Caki2 (cell line): ENCODE results near the gene NFIB. TPM values are rescaled to one million over a fixed set of nuclear protein-coding genes. Genes with fewer than 3 reads are reported as not detected.

Source experiments
- DNase-seq: peaks from one replicate; pipeline ENCODE4 v3.0.0-alpha.2; 2015; ENCODE audit warnings: low read depth
- in situ Hi-C: cut with HindIII; loops from 2 replicates; pipeline ENCODE4 v1.10.0; 2016; ENCODE audit warnings: low sequenced_read_pairs, low pct_unique_long_range_greater_than_20kb, mixed read lengths
- total RNA-seq: library from RNA; depleted of rRNA; stranded (reverse); fragments of >200 nt; shearing (Covaris generic); gene quantifications from 2 replicates; pipeline ENCODE4 v1.2.3, GENCODE V29; 2014; ENCODE audit warnings: low replicate concordance

Gene NFIB
- total RNA-seq, 1 experiment from 2014 or later: 15.4 TPM

DNA sequence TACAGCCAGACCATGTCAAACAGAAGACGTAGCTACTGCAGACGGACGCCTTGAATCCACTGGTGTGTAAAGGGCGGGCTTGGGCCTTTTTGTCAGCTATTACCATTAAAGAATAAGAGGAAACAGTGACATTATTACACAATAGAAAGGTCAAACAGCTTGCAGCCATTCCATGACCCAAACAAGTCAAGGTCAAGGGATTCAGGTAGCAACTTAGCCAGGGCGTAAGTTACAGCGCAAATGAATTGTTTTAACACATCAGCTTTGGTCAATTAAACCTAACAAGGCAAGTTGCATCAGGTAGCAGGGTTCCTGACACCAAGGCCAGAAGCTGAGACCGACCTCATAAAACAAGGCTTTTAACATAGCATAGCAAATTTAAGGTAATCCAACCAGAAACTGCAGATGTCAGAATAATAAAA lies 15.3 kb downstream of the NFIB start:
- in situ Hi-C loops: no loop called here
- no peak for DNase-seq

DNA sequence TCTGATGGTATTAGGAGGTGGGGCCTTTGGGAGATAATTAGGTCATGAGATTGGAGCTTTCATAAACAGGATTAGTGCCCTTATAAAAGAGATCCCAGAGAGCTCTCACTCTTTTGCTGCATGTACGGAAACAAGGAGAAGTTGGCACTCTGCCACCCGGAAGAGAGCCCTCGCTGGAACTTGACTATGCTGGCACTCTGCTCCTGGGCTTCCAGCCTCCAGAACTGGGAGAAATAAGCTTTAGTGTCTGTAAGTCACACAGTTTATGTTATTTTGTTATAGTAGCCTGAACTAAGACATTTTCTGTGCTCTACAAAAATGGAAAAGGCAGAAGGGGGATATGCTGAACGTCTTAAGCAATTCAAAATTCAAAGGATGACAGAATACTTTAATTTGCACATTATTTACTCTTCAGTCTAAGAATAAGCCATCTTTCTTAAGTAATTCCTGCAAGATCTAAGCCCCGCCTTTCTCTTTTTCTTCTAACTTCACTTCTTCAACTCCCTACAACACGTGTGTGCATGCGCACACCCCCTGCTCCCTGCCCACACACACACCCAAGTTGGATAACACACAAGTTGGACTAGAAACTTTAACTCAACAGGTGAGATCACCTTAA lies 17.3 kb downstream of the NFIB start:
- in situ Hi-C loops: no loop called here
- no peak for DNase-seq

DNA sequence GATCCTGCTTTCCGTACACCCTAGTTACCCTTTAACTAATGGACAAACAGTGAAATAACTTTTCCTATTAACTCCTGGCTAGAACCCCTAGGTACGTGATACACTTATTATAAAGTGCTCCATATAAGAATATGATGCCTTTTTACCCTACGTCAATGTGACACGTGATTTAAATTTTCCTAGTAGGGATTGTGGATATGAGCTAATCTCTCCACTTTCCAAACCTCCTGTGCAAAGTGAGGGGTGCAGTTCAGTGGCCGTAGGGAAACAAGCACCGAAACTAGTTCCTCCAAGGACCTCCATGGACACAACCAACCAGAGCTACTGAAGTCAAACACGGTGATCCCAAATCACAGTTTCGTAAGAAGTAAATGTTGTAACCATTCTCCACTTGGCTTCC lies 19.3 kb downstream of the NFIB start:
- DNase-seq: no peak
- in situ Hi-C loops: no loop called here

DNA sequence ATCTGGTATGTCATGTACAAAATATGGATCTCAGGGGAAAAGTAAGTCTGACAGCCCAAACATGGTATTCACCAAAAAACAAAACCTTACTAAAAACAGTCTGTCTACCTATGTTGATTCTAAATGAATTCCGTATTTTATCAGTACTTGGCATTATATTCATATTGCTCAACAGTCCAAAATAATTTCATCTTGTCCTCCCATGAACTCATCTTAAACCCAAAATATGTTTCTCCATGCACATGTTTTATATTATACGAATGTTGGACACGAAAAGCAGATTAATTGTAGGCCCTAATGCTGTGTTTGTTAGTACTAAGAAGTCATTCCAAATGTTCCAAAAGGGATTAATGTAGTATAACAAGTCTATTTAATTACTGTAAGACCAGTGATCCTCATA lies 20.1 kb downstream of the NFIB start:
- in situ Hi-C loops: no loop called here
- DNase-seq: no peak

DNA sequence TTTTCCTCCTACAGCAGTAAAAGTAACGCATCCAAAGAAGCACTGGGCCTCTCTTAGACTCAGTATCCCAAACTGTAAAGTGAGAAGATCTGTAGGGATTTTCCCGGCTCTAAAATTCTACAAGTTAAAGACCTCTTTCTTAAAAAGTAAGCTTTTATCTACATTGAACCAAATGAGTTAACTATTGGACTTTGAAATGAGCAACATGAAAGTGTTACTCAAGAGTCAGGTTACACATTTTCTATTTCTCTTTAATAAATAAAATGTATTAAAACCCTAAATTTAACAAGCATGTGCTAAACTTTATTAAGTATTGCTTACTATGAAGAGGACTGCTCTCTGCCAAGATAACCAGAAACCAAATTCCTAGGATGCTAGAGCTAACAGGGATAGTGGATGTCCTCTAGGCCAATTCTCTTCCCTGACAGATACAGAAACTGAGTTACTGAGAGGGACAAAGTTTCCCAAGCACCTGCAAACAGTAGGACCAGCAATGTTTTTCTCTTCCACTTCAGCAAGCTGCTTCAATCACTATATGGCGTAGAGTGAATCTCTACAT lies 21.7 kb downstream of the NFIB start:
- DNase-seq: no peak
- in situ Hi-C loops: no loop called here

DNA sequence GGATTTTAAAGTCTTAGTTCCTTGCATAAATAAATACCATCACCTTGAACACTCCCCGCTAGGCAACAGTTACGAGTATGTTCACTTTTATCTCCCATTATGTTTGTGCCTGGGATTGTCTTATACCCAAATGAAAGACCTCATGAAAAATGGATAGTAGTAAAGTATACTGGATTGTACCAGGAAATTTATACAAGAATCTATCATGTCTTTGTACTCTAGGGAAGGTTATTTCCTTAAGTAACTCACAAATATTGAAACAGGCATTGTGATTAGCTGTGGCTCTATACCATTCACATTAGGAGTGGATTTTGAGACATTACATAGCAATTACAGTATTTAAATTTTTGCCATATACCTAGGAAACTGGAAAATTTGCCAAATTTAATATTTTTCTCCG lies 24.0 kb downstream of the NFIB start:
- in situ Hi-C loops: no loop called here
- no peak for DNase-seq

DNA sequence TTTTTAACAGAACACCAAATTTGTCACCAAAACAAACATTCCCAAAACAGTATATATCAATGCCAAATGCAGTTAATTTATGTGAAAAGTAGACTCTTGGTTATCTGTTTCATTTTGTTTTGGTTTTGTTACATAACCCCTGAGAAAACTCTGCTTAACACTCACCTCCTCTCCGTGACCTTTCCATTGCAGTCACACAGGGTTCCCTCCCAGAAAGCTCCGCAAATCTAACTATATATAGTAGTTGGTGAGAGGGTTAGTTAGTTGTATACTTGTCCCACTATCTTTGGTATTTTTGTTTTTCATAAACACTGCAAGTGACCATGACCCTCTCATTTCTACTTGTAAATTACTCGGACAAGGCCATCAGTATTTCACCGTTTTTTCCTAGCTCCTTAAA lies 25.5 kb downstream of the NFIB start:
- DNase-seq: no peak
- in situ Hi-C loops: no loop called here

DNA sequence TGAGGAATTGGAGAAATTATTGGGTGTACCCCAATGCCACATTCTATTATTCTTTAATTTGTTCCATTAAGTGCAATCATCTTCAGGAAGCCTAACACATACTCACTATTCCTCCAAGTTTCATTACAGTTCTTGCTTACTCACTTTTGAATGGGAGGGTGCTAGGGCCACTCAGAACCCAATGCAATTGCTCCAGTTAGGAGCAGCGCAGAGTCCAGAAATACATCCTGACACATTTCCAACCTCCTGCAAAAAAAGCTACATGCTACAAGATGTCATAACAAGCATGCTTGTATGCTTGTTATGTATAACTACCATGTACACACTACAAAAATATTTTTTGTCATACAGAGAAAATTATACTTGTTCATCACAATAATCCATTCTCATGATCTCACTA lies 27.8 kb downstream of the NFIB start:
- in situ Hi-C loops: no loop called here
- no peak for DNase-seq

DNA sequence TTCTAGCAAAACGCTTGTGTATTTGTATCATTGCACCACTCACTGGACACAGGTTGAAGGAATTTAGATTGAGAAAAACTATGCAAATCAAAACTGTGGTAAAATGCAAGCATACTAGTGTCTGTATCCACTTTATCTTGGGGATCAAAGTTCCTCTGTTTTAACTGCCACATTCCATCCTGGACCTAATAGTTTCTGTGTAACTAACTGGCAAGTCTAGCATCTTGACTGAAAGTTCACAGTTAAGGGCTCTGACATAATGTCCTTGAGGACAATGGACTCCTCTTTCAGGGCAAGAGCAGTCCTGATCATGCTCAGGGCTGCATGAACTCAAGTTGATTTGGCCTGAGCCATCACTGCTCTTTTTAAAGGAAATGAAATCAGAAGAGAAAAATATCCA lies 30.7 kb downstream of the NFIB start:
- in situ Hi-C loops: no loop called here
- DNase-seq: no peak

DNA sequence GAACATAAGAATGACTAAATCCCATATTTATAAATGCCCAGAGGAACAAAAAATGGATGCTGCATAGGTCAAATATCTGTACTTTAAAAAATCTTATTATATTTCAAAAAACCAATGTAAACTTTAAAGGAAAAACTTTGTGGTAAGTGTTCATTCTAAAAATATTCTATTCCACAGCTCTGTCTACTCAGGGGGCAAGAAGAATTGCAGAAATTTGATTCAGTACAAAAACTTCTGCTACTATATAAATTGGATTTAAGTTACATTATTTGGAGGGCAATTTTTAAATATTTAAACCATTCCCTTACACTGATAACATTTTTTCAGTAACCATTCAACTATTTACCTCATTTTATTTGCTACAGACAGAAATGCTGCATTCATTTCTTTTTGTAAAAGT lies 32.1 kb downstream of the NFIB start:
- in situ Hi-C loops: no loop called here
- no peak for DNase-seq

DNA sequence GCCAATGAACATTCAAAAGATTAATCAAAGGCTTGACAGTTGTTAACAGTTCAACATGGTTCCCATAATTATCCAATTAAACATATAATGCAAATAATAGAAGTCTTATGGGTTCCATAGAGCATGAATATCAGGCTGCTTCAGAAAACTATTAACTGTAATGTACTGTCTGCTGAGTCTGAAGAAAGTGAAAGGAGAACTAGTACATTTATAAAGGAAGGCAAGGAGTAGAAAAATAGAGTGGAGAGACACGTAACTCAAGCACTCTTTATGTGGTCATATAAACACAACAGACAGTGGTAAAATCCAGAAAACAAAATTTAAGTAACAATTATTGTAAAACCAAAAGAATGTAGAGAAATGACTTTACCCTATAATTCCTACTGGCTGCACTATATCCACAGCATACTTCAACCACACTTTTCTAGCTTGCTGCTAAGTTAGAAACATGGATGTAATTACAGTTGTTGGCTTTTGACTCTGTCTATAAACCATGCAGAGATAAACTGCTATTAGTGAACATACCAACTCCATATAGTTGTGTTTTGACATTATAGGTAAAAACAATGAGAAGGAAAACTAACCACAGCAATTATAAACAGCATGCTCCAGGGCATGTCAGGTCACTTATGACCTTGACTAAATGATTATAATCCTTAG lies 32.7 kb downstream of the NFIB start:
- in situ Hi-C loops: no loop called here
- no peak for DNase-seq

DNA sequence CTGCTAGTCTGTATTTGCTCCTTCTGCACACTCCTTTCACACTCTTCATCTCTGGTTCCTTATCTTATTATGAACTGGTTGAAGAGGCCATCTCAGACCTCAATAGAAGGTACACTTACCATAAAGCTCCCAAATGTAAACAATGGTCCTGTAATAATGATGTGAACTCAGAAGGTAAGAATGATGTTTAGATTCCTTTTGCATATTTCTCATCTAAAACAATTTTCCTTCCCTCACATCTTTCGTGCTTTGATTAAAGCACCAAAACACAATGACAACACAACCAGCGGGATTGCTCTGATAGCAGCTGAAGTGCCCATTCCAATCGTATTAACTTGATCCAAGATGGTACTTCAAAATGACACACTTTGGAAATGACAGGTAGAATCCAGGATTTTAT lies 34.3 kb downstream of the NFIB start:
- DNase-seq: no peak
- in situ Hi-C loops: no loop called here

DNA sequence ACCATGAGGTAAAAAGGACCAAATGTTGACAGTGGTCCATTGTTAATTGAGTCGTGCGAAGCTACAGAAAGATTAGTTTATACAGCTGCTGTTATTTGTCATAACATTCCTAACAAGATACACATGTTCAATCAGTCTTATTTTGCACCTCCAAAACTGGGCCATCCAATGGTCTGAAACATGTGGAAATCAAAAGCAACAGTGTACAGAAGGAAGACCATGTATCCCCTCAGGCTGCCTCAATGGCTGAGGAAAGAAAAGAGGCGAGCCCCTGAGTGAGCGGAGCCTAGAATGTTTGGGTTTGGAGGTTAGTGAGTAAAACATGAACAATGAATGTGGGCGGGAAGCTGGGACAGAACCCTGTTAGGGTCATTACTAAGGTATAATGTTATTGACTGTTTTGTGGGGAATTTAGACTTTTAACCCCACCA lies 35.6 kb downstream of the NFIB start:
- in situ Hi-C loops: no loop called here
- no peak for DNase-seq

DNA sequence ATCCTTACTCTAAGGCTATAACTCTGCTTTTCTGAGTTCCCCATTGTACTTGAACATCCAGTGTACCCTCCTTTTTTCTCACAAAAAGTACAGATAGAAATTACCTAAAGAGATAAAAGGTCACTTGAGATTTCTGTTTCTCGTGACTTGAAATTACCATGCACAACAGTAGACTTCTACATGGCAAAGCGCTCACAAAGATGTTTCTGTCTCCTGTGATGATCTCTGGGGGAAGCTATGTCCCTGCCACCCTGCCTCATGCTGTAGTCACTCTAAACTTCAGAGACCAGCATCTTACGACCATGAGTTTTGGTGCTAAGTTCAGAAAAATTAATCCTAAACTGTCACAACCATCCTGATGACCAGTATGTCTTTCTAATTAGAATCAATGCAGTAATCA lies 36.2 kb downstream of the NFIB start:
- in situ Hi-C loops: no loop called here
- no peak for DNase-seq

DNA sequence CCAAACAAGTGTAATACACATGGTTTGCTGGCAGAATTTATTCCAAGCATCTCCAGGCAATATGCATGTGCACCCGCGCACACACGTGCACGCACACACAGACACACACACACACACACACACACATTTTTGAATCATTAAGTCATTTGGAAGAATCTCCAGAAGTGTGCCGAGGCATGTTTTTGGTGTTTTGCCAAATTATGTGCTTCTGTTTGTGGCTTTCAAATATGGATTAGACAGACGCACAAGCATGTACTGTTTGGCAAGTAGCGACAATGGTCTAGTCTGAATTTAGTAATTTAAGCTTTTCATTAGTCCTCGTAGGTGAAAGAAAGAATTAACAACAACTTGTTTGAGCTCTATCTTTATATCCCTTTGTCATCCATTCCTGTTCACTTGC lies 36.7 kb downstream of the NFIB start:
- in situ Hi-C loops: no loop called here
- no peak for DNase-seq

DNA sequence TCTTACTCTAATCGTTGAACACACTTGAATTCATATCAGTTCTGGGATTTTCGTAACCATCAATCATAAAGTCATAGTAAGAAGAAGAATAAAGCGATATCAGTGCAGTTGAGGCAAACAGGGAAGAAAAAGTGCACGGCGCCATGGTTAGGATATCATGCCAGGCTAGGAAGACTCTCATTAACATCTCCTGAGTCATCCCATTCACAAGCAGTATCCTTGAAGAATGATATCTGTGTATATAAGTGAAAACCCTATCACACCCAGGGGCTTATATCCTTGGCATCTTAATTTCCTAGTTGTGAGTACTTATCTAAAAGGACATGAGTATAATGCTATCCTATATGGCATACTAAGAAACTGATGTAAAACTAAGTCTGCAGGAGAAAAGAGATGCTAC lies 38.6 kb downstream of the NFIB start:
- DNase-seq: no peak
- in situ Hi-C loops: no loop called here

DNA sequence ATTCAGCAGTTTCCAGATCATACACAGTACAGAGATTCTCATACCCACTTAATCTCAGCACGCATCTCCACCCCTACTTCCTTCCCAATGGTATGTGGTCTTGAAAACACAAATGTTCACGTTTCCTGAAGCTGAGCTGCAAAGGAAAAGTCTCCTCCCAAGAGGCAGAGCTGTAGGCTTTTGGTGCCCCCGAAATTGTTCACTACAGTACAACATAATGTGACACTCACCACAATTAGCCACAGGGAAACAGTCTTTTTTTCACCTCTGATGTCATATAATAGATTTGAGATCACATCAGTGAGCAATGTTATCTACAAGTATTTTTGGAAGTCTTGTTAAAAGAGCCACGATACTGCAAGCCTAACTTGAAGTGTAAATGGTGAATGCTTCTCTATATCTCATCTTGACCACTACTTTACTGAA lies 40.2 kb downstream of the NFIB start:
- in situ Hi-C loops: no loop called here
- DNase-seq: no peak

DNA sequence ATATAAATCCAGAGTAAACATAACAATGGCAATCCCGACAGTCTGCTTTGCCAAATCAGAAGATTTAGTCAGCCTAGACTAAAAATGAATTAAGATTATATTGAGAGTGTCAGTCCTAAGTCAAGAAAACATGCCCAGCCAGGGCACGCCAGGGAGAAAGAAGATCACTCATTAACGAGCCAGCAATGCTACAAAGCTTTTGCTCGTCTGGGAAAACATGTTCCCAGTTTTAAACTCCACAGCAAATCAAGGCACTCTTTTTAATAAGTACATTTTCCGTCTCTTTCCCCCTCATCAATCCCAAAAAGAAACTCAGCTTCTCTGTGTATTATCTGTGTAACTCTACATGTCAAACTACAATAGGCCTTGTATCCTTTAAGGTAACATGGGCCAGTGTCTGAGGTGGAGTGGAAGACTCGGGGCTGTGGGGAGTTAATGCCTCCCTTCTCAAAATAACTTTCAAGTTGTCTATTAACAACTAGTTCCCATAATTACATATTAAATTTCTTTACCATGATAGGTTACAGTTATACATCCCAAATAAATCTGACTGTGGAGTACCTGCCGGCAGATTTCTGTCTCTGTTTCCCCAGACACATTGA lies 40.9 kb downstream of the NFIB start:
- no peak for DNase-seq
- in situ Hi-C loops: no loop called here

DNA sequence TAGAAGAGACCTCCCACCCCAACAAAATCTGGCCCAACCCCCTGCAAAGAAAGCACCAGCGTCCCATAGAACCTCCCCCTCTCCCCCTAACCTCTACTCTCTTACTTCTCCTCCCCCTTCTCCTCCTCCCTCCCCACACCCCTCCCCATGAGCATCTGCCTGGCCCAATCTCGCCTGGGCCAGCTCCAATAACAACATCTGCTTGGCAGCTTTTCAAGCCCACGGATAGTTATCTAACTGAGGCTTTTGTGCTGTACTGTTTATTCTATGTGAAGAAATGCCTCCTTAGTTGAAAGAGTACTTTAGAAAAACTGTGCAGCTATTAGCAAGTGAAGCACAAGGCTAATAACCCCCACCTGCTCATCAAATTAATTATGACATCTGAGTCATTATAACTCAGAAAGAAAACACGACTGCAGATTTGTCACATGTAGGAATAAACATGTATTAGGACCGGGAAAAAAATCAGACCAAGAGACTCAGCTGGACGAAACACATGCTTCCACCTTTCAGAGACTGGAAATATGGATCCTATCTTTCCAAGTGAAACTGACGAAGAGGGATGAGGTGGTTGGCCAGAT lies 42.8 kb downstream of the NFIB start:
- in situ Hi-C loops: no loop called here
- DNase-seq: peak; percentile 80
